Eye (tissue), 1 donor: Measurements from ENCODE around the gene CCDC188.
A peak's percentile ranks its signal among the peaks of the same experiment; 100 is the strongest.

ENCODE experiments used
- DNase-seq: peaks from one replicate; pipeline ENCODE4 v3.0.0-alpha.2; 2015

The CCDC188 gene

DNA sequence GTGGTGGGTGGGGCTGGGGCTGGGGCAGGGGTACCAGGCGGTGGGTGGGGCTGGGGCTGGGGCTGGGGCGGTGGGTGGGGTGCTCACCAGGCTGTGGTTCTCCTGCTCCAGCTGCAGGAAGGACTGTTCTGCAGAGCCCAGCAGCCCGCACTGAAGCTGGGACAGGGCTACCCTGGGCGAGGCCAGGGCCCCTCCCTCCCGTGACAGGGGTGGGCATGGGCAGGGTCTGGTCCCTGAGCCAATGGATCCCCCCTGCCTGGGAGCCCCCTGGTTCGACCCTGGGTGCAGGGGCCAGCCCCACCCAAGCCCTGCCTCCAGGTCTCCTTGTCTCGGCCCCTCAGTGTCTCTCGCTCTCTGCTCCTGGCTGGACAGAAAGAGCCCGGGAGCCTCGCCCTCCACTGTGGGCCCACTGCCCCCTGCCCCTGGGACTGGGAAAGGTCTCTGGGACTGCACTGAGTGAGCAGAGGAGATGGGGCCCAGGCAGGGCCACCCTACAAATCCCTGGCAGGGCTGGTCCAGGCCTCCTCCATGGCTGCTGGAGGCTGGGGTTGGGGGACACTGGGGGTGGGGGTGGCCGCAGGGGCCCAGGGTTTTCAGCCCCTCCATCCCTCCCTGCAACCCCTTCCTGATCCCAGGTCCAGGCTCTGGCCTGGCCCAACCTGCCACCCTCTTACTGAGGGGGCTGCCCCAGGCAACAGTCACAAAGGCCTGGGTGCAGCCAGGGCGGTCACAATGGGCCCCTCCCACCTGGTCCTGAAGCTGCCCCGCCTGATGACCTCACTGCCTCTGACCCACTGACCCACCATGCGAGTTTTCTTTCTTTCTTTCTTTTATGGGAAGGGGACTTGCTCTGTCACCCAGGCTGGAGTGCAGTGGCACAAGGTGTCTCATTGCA lies at the start of gene CCDC188:
CCDC188 (minus strand) TSS at position 675 of the 895 bp plus-strand sequence; CDS start at position 606, 69 bp downstream.
- DNase-seq = no peak

DNA sequence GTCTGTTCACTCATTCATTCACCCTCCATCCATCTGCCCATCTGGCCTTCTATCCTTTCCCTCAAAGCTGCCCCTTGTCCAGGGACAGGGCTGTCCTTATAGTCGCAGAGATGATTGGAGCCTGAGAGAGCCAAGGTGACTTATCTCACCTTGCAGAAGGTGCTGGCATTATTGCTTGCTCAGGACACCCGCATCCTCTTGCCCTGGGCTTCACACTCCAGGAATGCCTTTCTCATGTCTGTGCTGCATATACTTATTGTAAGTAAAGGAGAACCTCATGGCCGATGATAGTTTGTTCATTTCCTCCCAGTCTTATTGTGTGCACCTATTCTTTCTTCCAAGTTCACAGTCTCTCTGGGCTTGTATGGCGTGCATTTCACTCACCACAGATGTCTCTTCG lies 49.1 kb upstream of the CCDC188 start:
- no peak for DNase-seq

DNA sequence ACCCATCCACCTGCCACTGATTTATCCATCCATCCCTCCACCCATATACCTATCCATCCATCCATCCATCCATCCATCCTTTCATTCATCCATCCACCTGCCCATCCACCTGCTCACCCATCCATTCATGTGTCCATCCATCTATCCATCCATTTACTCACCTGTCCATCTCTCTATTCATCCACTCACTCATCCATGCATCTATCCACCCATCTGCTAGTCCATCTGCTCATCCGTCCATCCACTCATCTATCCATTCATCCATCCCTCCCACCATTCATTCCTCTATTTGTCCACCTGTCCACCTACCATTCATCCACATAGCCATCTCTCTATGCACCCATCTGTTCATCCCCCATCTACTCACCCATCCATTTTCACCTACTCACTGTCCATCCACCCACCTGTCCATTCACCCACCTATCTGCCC lies 48.6 kb upstream of the CCDC188 start:
- no peak for DNase-seq

DNA sequence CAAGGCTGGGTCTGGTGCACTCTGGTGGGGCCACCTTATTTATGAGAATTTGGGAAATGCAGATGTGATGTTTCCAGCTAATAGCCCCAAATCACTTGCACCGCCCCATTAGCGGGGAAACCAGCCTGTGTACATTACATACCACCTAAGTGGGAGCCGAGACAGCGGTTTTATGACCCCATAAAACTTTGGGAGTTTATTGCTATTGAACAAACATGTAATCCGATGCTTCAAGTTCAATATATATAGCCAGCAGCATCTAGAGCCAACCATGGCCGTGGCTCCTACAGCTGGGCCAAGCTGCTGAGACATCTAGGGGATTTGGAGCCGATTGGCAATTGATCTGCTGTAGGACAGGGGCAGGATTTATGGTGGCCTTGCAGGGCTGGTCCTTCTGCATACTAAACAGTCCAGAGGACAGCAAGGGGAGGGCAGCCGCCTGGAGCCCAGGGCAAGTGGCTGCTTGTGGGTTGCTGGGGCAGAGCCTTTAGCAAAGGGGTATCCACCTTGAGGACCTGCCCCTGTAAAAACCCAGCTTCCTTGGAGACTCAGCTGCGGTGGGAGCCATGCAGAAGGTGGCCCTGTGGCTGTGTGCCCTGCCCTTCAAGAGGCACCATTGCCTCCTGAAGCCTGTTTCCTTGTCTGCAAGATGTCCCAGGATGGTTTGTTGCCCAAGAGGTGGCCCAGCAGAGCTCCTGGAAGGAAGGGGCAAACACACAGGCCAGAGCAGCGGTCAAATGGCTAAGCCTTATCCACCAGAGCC lies 47.9 kb upstream of the CCDC188 start:
- no peak for DNase-seq

DNA sequence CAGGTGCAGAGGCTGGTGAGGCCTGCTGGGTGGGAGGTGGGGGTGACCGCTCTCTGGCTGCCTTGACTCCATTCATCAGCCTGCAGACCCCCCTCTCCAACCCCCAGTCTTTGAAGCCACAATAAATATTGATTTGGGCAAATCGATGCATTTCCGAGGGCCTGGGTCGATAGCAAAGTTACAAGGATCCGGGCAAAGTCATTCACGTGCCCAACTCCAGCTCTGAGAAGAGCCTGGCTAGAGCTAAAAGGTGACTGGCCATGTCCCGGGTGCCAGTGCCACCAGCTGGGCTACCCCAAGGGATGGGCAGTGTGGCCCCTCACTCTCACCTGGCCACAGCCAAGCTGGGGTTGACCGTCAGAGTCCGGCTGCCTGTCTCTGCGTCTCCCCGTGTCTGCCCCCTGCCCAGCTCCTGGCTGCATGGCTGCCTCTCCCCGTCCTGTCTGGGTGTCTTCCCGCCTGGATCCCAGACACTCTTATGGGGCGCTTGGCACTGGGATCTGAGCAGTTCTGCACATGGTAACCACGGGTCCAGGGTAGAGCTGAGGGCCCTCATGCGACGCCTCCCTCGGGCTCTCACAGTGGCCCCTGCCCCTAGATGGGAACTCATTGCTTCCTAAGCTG lies 46.7 kb upstream of the CCDC188 start:
- DNase-seq = no peak

DNA sequence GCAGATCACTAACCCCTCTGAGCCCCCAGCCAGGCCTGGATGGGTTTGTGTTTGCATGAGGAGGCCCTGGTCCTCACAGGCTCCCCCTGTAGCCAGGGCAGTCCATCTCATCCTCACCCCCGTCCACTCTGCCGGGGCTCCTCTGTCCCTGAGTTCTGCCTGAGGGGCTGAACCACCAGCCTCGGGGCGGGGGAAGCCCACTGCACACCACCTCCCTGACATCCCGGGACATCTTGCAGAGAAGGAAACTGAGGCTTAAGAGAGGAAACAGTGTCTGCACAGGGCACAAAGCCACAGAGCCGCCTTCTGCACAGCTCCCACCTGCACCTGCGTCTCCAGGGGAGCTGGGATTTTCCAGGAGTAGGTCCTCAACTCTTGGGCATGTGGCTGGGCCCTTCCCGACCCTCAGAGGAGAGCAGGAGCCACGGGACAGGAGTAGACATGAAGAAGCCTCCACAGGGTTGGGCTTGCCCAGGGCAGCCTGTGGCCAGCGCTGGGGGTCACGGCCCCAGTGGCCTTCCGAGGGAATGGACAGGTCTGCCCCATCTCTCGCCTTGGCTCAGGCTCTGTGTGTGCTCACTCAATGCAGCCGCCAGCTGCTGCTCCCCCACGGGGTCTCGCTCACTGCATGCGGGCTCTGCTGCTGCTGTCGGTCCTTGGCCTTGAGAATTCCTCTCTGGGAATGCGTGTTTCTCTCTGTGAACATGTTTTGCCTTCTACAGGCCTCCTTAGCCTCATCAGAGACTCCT lies 45.4 kb upstream of the CCDC188 start:
- peak; percentile 73 for DNase-seq

DNA sequence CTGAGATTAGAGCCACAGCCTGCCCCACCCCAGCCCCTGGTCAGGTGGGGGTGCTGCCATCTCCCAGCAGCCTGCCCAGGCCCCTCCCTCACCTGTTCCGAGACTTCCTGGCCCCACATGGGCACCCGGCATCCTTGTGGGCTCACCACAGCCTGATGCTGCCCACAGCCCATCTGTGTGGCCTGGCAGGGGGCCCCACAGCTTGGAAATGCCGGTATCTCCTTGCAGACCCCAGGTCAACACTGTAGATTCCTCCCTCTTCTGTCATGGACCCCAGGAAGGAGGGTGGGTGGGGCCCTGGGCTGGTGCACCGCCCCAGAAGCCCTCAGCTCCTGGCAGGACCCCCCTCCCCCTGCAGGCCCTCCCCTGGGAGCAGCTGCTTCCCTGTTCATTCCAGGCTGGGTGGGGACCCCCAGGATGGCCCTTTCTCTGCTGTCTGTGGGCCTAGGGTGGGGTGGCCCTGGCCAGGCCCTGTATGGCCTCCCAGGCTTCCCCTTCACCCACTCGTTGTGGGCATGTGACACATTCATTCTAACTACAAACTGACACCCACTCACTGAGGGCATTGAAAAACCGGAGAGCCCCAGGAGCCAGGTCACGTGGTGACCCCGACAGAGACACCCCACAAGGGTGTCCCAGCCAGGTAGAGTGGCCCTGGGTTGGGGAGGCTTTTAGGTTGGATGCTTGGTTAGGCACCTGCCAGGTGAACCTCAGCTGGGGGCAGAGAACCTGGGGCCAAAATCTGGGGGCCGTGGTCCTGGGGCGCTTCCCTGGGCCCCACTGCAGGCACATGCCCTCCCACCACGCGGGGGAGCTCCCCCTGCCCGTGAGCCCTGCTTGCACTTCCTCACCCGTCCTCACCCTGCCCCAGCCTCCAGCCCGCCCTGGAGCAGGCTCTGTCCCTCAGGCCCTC lies 44.1 kb upstream of the CCDC188 start:
- no peak for DNase-seq

DNA sequence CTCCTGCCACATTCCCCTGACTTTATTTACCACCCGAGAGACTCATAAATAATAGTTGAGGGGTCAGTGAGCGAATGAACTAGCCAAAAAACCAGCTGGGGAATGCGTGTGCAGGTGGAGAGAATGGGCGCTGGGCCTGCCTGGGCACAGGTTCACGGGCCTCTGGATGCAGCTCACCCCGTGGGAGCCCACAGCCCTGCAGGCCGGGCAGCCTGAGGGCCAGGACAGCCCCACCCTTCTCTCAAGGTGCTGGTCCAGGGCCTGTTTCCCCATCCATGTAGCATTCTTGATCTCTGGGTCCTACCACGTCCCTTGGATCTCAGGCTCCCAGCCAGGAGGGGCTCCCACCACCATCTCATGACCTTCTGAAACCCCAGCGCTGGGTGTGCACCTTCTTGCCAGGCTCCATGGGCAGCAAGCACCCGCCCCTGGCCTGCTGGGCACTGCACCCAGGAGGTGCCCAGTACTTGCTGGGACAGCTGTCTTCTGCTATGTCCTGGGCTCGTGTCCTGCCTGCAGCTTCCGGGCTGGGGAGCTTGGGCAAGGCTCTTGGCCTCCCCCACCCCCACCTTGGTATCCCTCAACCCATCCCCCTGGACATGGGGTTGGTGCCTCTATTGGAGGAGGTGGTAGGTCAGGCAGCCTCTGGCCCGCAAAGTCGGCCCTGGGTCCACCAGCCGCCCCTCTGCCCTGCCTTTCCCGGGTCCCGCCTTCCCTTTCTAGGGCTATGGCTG lies 43.1 kb upstream of the CCDC188 start:
- no peak for DNase-seq

DNA sequence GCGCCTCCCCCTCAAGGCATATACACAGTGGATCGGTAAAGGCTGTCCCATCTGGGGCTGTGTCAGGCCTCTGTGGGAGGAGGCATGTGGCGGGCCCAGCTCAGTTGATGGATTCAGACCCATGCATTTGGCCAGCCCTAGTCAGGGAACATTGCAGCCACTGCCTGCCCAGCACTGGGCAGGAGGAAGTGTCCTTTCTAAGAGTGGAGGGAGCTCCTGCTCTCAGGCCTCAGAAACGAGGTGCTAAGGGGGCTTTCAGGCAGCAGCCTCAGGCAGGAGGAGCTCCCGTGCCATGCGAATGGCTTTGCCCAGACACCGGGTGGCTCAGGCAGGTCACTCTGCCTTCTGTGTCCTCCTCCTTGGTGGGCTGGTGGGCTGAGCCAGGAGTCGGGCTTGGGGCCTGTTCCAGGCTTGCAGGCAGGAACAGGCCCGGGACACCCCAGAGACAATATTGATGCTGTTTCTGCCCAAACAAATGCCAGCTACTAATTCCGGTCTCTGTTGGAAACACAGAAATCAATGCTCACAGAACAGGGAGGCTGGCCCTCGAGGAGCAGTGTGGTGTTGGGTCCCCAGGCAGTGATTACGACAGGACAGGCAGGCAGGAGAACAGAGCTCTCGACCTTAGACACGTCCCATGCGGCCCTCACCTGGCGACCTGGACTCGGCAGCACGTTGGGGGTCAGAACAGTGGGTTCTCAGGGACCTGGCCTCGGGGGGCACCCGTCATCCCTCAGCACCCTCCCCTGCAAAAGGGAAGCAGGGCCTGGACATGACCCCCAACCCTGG lies 42.3 kb upstream of the CCDC188 start:
- no peak for DNase-seq

DNA sequence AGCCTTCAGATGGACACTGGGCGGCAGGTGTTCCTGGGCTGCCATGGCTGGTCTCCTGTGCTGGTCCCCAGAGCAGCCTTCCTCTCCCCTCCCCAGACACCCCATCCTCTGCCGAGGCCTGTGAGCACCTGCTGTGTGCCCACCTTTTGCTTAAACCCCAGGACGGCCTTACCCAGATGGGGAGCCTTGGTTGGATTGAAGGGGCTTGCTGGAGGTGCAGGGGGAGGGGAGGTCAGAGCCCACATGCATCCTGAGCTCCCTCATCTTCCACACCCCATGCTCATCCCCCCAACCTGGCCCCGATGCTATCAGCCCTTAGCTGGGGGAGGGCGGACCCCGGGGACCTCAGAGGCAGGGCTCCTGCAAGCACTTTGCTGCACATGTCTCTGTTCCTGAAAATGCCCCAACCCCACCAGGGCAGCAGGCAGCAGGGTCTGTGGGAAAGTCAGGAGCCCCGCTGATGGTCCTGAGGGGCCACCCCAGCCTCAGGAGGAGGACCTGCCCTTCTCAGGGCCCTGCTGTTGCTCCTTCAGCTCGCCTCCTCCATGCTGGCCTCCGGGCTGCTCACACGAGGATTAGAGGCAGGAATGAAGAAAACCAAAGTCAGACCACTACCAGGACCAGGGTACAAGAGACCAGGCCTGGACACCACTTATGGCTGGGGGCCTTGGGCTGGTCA lies 41.6 kb upstream of the CCDC188 start:
- DNase-seq = no peak

DNA sequence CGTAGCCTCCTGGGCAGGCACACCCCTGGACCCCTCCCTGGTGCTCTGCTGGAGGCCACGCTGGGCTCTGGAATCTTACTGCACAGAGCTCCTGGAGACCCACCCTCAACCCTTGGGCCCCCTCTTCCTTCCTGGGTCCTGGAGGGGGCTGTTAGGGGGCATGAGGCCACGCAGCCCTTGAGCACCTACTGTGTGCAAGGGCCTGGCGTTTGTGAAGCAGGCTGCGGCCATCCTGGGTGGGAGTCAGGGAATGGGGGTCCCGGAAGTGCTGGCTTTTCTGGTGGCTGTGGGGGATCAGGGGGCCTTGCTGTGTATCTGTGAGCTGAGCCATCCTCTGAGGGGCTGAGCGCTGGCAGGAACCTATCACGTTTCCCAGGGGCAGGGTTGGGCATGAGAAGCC lies 40.9 kb upstream of the CCDC188 start:
- DNase-seq = no peak

DNA sequence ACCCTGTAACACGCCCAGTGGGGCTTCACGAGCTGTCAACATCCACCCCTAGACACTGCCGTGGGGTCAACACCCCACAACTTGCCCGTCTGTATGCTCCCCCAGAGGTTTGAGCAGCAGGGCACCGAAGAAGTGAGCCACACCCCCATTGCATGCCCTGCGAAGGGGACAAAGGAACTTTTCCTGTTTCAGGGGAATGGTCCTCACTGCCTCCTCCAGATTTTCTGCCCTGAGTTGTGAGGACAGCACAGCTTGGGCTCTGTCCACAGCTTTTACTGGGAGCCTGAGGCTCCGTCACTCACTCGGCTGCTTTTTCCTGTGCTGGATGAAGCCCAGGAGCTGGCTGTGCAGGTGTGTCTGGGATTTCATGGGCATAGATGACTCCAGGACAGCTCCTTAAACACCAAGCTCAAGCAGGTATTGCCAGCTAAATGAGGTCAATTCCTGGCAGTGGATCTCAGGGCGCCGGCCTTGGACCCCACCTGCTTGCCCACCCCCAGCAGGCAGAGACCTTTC lies 40.2 kb upstream of the CCDC188 start:
- no peak for DNase-seq

DNA sequence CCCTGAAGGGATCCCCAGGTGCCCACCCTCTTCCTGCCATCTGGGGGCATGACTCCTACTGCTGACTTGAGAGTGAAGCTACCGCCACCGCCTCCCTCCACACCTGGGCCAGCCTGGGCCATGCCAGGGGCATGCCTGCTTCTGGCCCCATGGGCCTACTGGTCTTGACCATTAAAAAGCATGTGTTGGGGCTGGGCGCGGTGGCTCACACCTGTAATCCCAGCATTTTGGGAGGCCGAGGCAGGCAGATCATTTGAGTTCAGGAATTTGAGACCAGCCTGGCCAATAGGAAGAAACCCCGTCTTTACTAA lies 37.7 kb upstream of the CCDC188 start:
- DNase-seq = no peak

DNA sequence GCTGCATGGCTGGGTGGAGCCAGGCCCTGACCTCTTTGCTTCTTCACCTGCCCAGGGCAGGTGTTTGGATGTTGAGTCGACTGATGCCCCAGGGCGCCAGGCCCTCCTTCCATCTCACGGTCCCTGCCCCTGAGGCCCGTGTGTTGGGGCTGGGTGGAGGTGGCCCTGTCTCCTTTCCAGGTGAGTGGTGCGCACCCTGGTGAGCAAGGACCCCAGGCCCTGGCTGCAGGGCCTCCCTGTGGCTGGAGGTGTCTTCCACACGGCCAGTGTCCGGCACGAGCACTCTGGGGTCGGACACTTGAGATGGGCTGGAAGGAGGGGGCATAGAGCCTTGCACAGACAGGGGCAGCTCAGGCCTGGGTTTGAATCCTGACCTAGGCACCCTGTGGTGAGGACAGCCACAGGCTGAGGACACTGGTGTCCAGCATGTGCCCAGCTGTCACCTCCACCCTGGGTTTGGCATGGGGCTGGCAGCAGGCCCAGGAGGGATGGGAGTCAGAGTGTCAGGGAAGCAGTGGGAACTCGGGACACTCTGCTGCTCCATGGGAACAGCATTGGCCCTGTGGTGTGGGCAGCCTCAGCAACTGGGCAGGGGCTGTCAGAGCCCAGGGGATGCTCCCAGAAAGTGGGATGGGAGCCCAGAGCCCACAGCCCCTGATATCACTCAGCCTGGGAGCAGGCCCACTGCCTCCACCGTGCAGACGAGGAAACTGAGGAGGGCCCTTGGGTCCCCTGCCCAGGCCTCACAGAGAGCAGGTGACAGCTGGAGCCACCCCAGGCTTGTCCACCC lies 37.1 kb upstream of the CCDC188 start:
- no peak for DNase-seq

DNA sequence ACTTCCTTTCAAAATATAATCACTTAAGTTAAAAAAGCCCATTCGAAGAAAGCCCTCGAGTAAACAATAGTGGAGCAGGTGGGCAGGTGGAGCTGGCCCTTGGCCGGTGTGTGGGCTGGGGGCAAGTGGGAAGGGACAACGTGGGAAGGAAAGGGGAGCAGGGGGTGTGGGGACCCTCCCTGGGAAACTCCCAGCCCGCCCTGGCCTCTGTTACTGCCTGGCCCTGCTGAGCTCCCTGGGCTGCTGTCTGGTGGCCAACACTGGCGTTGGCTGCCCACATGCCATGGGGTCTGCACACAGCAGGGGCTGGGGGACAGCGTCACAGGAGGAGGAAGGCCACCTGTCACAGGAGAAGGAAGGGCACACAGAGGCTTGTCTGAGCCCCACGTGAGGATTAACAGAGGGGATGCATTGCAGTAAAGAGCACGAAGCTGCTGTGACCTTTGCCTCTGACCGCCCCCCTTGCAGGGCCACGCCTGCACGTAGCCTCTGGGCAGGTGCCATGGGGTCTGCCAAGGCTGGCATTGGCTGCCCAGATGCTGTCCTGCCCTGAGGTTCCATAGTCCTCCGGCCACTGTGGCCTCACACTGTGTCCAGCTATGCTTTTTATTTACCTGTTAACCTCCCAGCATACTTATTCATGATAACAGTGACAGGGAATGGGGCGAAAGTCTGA lies 36.2 kb upstream of the CCDC188 start:
- DNase-seq = no peak

DNA sequence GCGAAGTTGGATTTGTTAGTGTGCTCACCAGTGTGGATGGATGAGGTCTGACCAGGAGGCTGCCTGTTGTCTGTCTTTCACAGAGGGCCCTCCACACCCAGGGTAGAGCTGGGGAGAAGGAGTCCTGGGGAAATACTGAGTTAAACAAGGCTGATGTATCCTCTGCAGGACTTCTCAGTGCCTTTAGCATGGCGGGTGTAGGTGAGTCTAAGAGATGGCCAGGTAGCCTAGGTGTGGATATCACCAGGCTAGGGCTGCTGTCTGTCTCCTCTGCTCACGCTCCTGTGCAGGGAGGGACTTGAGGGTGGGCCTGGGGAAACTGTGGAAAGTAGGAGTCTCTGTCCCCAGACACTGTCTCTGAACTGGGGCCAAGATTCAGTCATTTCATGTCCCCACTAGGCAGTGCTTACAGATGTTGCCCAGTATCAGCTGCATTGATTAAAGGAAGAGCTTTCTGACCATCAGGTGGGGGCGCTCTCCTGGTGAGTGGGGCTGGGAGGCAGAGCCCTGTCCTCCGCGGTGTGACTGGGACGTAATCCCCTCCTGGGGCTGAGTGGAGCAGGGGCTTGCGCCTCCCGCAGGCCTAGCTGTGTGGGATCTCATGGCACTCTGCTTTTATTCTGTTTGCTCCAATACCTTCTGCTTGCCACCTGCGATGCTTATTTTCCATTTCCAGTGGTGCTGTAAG lies 35.5 kb upstream of the CCDC188 start:
- no peak for DNase-seq

DNA sequence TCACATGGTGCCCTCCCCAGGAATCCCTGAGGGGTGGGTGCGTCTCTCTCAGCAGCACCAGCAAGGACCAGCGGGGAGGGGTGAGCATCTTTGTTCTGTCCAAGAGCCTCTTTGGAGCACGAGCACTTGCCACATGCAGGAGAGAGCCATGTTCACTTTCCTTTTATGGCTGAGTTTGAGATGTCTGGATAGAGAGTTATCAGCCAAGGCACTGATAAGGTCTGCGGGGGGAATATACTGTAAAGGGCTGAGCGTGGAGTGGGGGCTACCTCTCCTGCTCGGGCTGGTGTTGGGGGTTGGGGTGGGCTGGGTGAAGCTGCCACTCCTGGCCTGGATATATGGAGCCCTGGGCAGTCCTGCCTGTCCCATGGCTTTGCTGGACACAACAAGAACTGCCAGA lies 34.9 kb upstream of the CCDC188 start:
- no peak for DNase-seq
